K562 (cell line): Measurements from ENCODE around the gene KCNK6. TPM values are rescaled to one million over a fixed set of nuclear protein-coding genes. Genes with fewer than 3 reads are reported as not detected.

Experiments
- CBX3 ChIP-seq, 2 experiments: IDR thresholded peaks; 1 replicate in 1 of 2; 2 replicates in 1 of 2; pipeline ENCODE4 v1.6.1; 2012; ENCODE audit warnings: inconsistent platforms in 2 of 2, low read length in 2 of 2, borderline replicate concordance in 1 of 2, control low read depth in 1 of 2
- E2F6 ChIP-seq, 2 experiments: IDR thresholded peaks; 2 replicates each; pipeline ENCODE4 v1.6.1; 2011; ENCODE audit warnings: borderline replicate concordance in 1 of 2, control low read depth in 1 of 2, low read depth in 1 of 2, low read length in 1 of 2, mild to moderate bottlenecking in 1 of 2, mixed read lengths in 1 of 2, moderate library complexity in 1 of 2; ENCODE audit not compliant: insufficient read depth in 1 of 2, insufficient read length in 1 of 2, poor library complexity in 1 of 2, severe bottlenecking in 1 of 2; ENCODE audit errors: extremely low read depth in 1 of 2
- ELK1 ChIP-seq: sonication (generic); formaldehyde crosslinking; IDR thresholded peaks from 2 replicates; pipeline ENCODE4 v1.8.1; 2022; ENCODE audit warnings: missing genetic modification reagents
- GABPB1 ChIP-seq: sonication (generic); formaldehyde crosslinking; IDR thresholded peaks from 2 replicates; pipeline ENCODE4 v1.8.0; 2022; ENCODE audit warnings: mild to moderate bottlenecking, missing genetic modification reagents
- MECOM ChIP-seq: fragments of 250-450 bp; sonication (Bioruptor Pico); IDR thresholded peaks from 2 replicates; pipeline ENCODE4 v1.8.0; 2022; ENCODE audit warnings: inconsistent platforms
- MYNN ChIP-seq, 2 experiments: sonication (generic); formaldehyde crosslinking in 1 of 2; IDR thresholded peaks; 2 replicates each; pipeline versions ENCODE4 v1.5.0 to v1.6.1; 2016 to 2020; ENCODE audit warnings: antibody characterized with exemption in 1 of 2, missing genetic modification reagents in 1 of 2
- NFIC ChIP-seq: fragments of 450-650 bp; IDR thresholded peaks from 2 replicates; pipeline ENCODE4 v1.6.1; 2017; ENCODE audit warnings: mild to moderate bottlenecking, inconsistent platforms
- POLR2G ChIP-seq: fragments of 200-400 bp; formaldehyde crosslinking; IDR thresholded peaks from 2 replicates; pipeline ENCODE4 v1.6.1; 2017; ENCODE audit warnings: low read depth, mild to moderate bottlenecking, antibody characterized with exemption, low read length, moderate library complexity
- ZC3H11A ChIP-seq: IDR thresholded peaks from 2 replicates; pipeline ENCODE4 v1.6.1; 2012; ENCODE audit warnings: low read depth, low read length, improper control_type of control experiment
- ZNF407 ChIP-seq: fragments of 450-650 bp; IDR thresholded peaks from 2 replicates; pipeline ENCODE4 v1.6.1; 2016; ENCODE audit warnings: low read depth
- ZNF699 ChIP-seq: fragments of 250-450 bp; sonication (Bioruptor Pico); IDR thresholded peaks from 2 replicates; pipeline ENCODE4 v1.8.0; 2021; ENCODE audit warnings: mild to moderate bottlenecking, moderate library complexity; ENCODE audit not compliant: insufficient replicate concordance
- polyA plus RNA-seq, 8 experiments: library from polyadenylated mRNA; depleted of rRNA in 4 of 8; stranded (reverse) in 5 of 8; unstranded in 3 of 8; fragments of >200 nt; fragmentation: Nextera tagmentation in 2 of 8; fragmentation: Illumina TruSeq in 1 of 8; extraction: Ambion mirVana in 2 of 8; extraction: Trizol in 1 of 8; gene quantifications; 2 replicates each; pipeline versions ENCODE4 v1.2.1 to v1.2.3, GENCODE V29; 2011 to 2014; ENCODE audit warnings: inconsistent platforms in 1 of 8, missing spikeins in 1 of 8
- total RNA-seq, 7 experiments: library from RNA; depleted of rRNA in 6 of 7; stranded (reverse); fragments of >200 nt in 6 of 7; fragmentation: Illumina TruSeq in 2 of 7; extraction: Trizol in 2 of 7; gene quantifications; 2 replicates each; pipeline versions ENCODE4 v1.2.1 to v1.2.3, GENCODE V29; 2011 to 2021; ENCODE audit warnings: low replicate concordance in 1 of 7

KCNK6 gene
- total and polyA plus RNA-seq, 9 of the 15 experiments (the other 6 are each of a cell fraction or from before 2014, with no cell fraction given), result 0.05 to 0.42 (median 0.15) TPM

GRCh38 chr19:38303517-38304351 is 15.9 kb upstream of the KCNK6 start, which contains the start of gene C19orf33 (continued):
- TF ChIP-seq GABPB1 (CRISPR knock-in tag) (no peak), E2F6 (IDR thresholded peaks at IDR 0.05; ENCODE audit: borderline replicate concordance in 1 of 2, extremely low read depth in 1 of 2, insufficient read depth in 1 of 2, insufficient read length in 1 of 2, low read depth in 1 of 2, low read length in 1 of 2, poor library complexity in 1 of 2, severe bottlenecking in 1 of 2) (no peak), MECOM (CRISPR knock-in tag) (no peak), ZNF407 (no peak), ZNF699 (CRISPR knock-in tag) (no peak), ZC3H11A (no peak), ELK1 (CRISPR knock-in tag) (no peak), MYNN (IDR thresholded peaks at IDR 0.05) (peak; percentile 11; the same call in 1 of the 2 replicates), MYNN (CRISPR knock-in tag; IDR thresholded peaks at IDR 0.05) (no peak), POLR2G (peak; percentile 85), NFIC (no peak), CBX3 (IDR thresholded peaks at IDR 0.05; ENCODE audit: borderline replicate concordance in 1 of 2, low read length in 2 of 2) (no peak)
